ENCODE results near the gene SLC4A3. TPM values are rescaled to one million over a fixed set of nuclear protein-coding genes. Genes with fewer than 3 reads are reported as not detected.

SLC4A3 gene
- polyA plus RNA-seq, 1 donor (not counting 4 experiments of a cell fraction or from before 2014, with no cell fraction given) = 6.2 TPM

DNA sequence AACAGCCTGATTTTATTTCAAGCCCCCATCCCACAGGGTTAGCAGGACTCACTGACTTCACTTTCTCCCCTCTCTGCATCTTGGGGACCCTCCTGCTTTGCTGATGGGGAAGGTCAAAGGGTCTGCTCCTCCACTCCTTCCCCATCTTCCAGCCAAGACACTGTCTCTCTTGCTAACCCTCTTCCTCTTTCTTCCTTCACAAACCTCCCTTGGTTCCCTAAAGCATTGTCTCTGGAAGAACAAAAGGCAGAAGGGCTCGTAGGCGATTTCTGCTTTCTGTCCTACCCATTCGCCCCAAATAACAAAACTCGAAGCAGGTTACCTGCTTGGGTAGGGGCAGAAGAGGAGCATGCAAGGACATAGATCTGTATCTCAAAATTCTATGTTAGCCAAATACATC, 5.5 kb upstream of the SLC4A3 start:
- Histone ChIP-seq H2AFZ (ENCODE audit: control insufficient read depth, low read length) (no peak overlapping the region), H3K27ac (ENCODE audit: control insufficient read depth, insufficient read depth, low read length) (no peak overlapping the region), H3K9me1 (ENCODE audit: control insufficient read depth, extremely low read depth, insufficient read depth, low read length) (no peaks in the 10 kb centered on the region), H3K9ac (ENCODE audit: control insufficient read depth, extremely low read depth, insufficient read depth, low read length) (no peak overlapping the region), H3K9me3 (ENCODE audit: control insufficient read depth, low read depth, low read length) (no peaks in the 10 kb centered on the region), H3K36me3 (ENCODE audit: control insufficient read depth in 2 of 2, extremely low read depth in 1 of 2, insufficient read depth in 2 of 2, low read length in 2 of 2) (no peaks in the 10 kb centered on the region), H3K27me3 (ENCODE audit: control insufficient read depth, extremely low read depth, insufficient read depth, low read length) (no peaks in the 10 kb centered on the region), H4K20me1 (ENCODE audit: control insufficient read depth, extremely low read depth, insufficient read depth, low read length) (no peaks in the 10 kb centered on the region), H3K4me3 (ENCODE audit: control insufficient read depth in 2 of 3, extremely low read depth in 1 of 3, insufficient read depth in 2 of 3, low read depth in 1 of 3, low read length in 3 of 3) (no peak overlapping the region), H3K4me2 (ENCODE audit: control insufficient read depth, extremely low read depth, insufficient read depth, low read depth, low read length) (no peak overlapping the region), H3K4me1 (ENCODE audit: control insufficient read depth, extremely low read depth, insufficient read depth, low read length) (peaks cover 1% of the 10 kb centered on the region), H3K79me2 (ENCODE audit: control insufficient read depth, insufficient read depth, low read length) (no peaks in the 10 kb centered on the region)
- dilution Hi-C loops (cut with MboI; ENCODE audit: extremely low pct_ligation_motif_present, low sequenced_read_pairs) = no loop called here
- FAIRE-seq (no peak), DNase-seq (ENCODE audit: low read depth, low spot score) (no peak)
- TF ChIP-seq EZH2 (IDR thresholded peaks at IDR 0.05; ENCODE audit: low read length) = no peak
- TF ChIP-seq, protein P1, sequence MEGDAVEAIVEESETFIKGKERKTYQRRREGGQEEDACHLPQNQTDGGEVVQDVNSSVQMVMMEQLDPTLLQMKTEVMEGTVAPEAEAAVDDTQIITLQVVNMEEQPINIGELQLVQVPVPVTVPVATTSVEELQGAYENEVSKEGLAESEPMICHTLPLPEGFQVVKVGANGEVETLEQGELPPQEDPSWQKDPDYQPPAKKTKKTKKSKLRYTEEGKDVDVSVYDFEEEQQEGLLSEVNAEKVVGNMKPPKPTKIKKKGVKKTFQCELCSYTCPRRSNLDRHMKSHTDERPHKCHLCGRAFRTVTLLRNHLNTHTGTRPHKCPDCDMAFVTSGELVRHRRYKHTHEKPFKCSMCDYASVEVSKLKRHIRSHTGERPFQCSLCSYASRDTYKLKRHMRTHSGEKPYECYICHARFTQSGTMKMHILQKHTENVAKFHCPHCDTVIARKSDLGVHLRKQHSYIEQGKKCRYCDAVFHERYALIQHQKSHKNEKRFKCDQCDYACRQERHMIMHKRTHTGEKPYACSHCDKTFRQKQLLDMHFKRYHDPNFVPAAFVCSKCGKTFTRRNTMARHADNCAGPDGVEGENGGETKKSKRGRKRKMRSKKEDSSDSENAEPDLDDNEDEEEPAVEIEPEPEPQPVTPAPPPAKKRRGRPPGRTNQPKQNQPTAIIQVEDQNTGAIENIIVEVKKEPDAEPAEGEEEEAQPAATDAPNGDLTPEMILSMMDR (optimal IDR thresholded peaks at IDR 0.05 in 1 of 3, IDR thresholded peaks at IDR 0.05 in 1 of 3, conservative IDR thresholded peaks at IDR 0.05 in 1 of 3; ENCODE audit: extremely low read depth in 1 of 3, insufficient read depth in 2 of 3, low read length in 3 of 3) = no peak

DNA sequence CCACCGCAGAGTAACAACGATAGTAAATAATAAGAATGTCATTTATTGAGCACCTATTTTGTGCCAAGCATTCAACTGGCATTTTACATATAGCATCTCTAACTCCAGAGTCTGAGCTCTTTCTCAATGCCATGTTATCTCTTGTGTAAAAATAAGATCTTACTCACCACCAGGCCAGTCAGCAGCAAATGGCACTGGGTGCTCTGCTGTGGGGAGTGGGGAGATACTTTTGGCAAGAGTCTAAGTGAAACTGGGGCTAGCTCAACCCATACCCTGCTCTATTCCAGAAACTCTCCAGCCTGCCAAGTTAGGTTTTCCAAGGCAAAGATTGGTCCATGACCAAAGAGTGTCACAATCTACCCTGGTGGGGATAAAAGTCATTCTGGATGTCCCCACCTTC, 5.0 kb upstream of the SLC4A3 start:
- H3K4me2 ChIP-seq (ENCODE audit: control insufficient read depth, extremely low read depth, insufficient read depth, low read depth, low read length) = no peak overlapping the region
- dilution Hi-C loops (cut with MboI; ENCODE audit: extremely low pct_ligation_motif_present, low sequenced_read_pairs) = no loop called here
- no peak for FAIRE-seq

More for the DNA sequence above, 5.0 kb upstream of the SLC4A3 start:
- Histone ChIP-seq H3K27me3 (ENCODE audit: control insufficient read depth, extremely low read depth, insufficient read depth, low read length) (no peaks in the 10 kb centered on the region), H3K4me1 (ENCODE audit: control insufficient read depth, extremely low read depth, insufficient read depth, low read length) (peaks cover 3% of the 10 kb centered on the region), H3K4me3 (ENCODE audit: control insufficient read depth in 2 of 3, extremely low read depth in 1 of 3, insufficient read depth in 2 of 3, low read depth in 1 of 3, low read length in 3 of 3) (no peak overlapping the region), H4K20me1 (ENCODE audit: control insufficient read depth, extremely low read depth, insufficient read depth, low read length) (no peaks in the 10 kb centered on the region), H3K9me1 (ENCODE audit: control insufficient read depth, extremely low read depth, insufficient read depth, low read length) (no peaks in the 10 kb centered on the region), H3K36me3 (ENCODE audit: control insufficient read depth in 2 of 2, extremely low read depth in 1 of 2, insufficient read depth in 2 of 2, low read length in 2 of 2) (no peaks in the 10 kb centered on the region), H3K9me3 (ENCODE audit: control insufficient read depth, low read depth, low read length) (no peaks in the 10 kb centered on the region), H3K79me2 (ENCODE audit: control insufficient read depth, insufficient read depth, low read length) (no peaks in the 10 kb centered on the region), H2AFZ (ENCODE audit: control insufficient read depth, low read length) (no peak overlapping the region), H3K9ac (ENCODE audit: control insufficient read depth, extremely low read depth, insufficient read depth, low read length) (no peak overlapping the region), H3K27ac (ENCODE audit: control insufficient read depth, insufficient read depth, low read length) (no peak overlapping the region)
- DNase-seq (ENCODE audit: low read depth, low spot score) = no peak
- TF ChIP-seq, protein P1 (optimal IDR thresholded peaks at IDR 0.05 in 1 of 3, IDR thresholded peaks at IDR 0.05 in 1 of 3, conservative IDR thresholded peaks at IDR 0.05 in 1 of 3; ENCODE audit: extremely low read depth in 1 of 3, insufficient read depth in 2 of 3, low read length in 3 of 3) = no peak
- TF ChIP-seq EZH2 (IDR thresholded peaks at IDR 0.05; ENCODE audit: low read length) = no peak
